ENCODE data around the gene CASP8AP2. TPM values are rescaled to one million over a fixed set of nuclear protein-coding genes. Genes with fewer than 3 reads are reported as not detected.
"Not testable (repeated sequence)": the region's sequence is repeated elsewhere in the genome, so short reads cannot be mapped to it uniquely, and the experiment has no call there.

Gene CASP8AP2
- total and polyA plus RNA-seq, 2 experiments from 2014 or later: 31.3 to 75.5 TPM

DNA sequence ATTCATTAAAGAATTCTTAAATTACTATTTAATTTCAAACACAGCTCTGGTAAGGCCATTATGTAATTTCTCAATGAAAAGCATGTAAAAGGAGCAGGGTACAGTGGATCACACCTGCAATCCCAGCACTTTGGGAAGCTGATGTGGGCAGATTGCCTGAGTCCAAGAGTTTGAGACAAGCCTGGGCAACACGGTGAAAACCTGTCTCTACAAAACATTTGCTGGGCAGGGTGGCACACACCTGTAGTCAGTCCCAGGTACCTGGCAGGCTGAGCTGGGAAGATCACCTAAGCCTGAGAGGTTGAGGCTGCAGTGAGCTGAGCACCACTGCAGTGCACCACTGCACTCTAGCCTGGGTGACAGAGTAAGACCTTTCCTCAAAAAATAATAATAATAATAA, 47.5 kb upstream of the CASP8AP2 start (continued):
- TF ChIP-seq, protein P1, sequence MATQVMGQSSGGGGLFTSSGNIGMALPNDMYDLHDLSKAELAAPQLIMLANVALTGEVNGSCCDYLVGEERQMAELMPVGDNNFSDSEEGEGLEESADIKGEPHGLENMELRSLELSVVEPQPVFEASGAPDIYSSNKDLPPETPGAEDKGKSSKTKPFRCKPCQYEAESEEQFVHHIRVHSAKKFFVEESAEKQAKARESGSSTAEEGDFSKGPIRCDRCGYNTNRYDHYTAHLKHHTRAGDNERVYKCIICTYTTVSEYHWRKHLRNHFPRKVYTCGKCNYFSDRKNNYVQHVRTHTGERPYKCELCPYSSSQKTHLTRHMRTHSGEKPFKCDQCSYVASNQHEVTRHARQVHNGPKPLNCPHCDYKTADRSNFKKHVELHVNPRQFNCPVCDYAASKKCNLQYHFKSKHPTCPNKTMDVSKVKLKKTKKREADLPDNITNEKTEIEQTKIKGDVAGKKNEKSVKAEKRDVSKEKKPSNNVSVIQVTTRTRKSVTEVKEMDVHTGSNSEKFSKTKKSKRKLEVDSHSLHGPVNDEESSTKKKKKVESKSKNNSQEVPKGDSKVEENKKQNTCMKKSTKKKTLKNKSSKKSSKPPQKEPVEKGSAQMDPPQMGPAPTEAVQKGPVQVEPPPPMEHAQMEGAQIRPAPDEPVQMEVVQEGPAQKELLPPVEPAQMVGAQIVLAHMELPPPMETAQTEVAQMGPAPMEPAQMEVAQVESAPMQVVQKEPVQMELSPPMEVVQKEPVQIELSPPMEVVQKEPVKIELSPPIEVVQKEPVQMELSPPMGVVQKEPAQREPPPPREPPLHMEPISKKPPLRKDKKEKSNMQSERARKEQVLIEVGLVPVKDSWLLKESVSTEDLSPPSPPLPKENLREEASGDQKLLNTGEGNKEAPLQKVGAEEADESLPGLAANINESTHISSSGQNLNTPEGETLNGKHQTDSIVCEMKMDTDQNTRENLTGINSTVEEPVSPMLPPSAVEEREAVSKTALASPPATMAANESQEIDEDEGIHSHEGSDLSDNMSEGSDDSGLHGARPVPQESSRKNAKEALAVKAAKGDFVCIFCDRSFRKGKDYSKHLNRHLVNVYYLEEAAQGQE (IDR thresholded peaks at IDR 0.05; ENCODE audit: unreplicated experiment): no peak
- no peak for TF ChIP-seq NANOG (IDR thresholded peaks at IDR 0.05; ENCODE audit: borderline replicate concordance)

DNA sequence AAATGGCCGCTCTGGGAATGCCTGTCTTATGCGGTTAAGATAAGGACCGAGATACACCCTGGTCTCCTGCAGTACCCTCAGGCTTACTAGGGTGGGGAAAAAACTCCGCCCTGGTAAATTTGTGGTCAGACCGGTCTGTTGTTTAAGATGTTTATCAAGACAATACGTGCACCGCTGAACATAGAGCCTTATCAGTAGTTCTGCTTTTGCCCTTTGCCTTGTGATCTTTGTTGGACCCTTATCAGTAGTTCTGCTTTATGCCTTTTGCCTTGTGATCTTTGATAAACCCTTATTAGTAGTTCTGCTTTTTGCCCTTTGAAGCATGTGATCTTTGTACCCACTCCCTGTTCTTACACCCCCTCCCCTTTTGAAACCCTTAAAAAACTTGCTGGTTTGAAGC, 46.4 kb upstream of the CASP8AP2 start:
- not testable (repeated sequence) for H3K4me3 Mint-ChIP-seq; H3K27me3 Mint-ChIP-seq (ENCODE audit: insufficient read depth, low read depth, poor library complexity); ATAC-seq; H2AFZ ChIP-seq; H3K27ac ChIP-seq (ENCODE audit: low read depth); H3K4me1 Mint-ChIP-seq; H3K4me1 ChIP-seq (ENCODE audit: insufficient read depth); H3K9me3 Mint-ChIP-seq; DNase-seq (ENCODE audit: low spot score); H3K4me2 ChIP-seq; H3K27me3 ChIP-seq (ENCODE audit: insufficient read depth); H3K9me2 ChIP-seq (ENCODE audit: insufficient read depth); H3K4me3 ChIP-seq; H3K27ac Mint-ChIP-seq
- Histone ChIP-seq H3F3A (replicated peaks; ENCODE audit: low read depth) (peaks cover 10% of the 10 kb centered on the region; the same call in 1 of the 2 replicates), H3K36me3 (ENCODE audit: insufficient read depth) (peaks cover 91% of the 10 kb centered on the region), H3K79me2 (replicated peaks; ENCODE audit: insufficient read depth) (peaks cover 28% of the 10 kb centered on the region), H4K20me1 (replicated peaks; ENCODE audit: insufficient read depth) (peaks cover 13% of the 10 kb centered on the region; the same call in 1 of the 2 replicates)
- peaks cover 93% of the 10 kb centered on the region for H3K36me3 Mint-ChIP-seq (ENCODE audit: low read depth)

DNA sequence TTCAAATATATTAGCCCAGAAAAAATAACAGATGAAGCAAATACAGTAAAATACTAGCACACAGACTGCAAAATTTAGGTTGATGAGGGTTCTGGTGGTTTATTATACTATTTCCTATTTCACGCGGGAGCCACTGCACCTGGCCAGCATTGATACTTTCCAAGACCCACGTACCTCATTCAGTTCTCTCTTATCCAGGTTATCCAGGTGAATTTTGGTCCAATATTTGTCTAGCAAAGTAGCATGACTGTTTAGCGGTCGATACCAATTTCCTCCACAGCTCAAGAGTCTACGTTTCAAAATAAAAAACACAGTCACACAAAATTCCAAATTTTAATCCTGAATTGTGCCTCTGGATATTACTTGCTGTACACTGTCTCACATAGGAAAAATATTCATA, 44.8 kb upstream of the CASP8AP2 start:
- no peaks in the 10 kb centered on the region for H3K9me2 ChIP-seq (ENCODE audit: insufficient read depth)
- H3K4me1 Mint-ChIP-seq: no peaks in the 10 kb centered on the region
- H3K27me3 ChIP-seq (ENCODE audit: insufficient read depth): no peaks in the 10 kb centered on the region
- peaks cover 30% of the 10 kb centered on the region for H3K79me2 ChIP-seq (replicated peaks; ENCODE audit: insufficient read depth)
- H2AFZ ChIP-seq: no peak overlapping the region
- H3K27me3 Mint-ChIP-seq (ENCODE audit: insufficient read depth, low read depth, poor library complexity): no peaks in the 10 kb centered on the region
- peak overlapping the region; percentile 30; the same call in 1 of the 2 replicates for H3K27ac ChIP-seq (ENCODE audit: low read depth)
- H3K36me3 ChIP-seq (ENCODE audit: insufficient read depth): peaks cover 94% of the 10 kb centered on the region
- H3K4me1 ChIP-seq (ENCODE audit: insufficient read depth): no peaks in the 10 kb centered on the region
- no peak overlapping the region for H3K4me2 ChIP-seq
- no peak overlapping the region for H3K27ac Mint-ChIP-seq
- peaks cover 4% of the 10 kb centered on the region; the same call in 1 of the 3 replicates for H3K9me3 Mint-ChIP-seq
- ATAC-seq: no peak
- H3K4me3 Mint-ChIP-seq: no peak overlapping the region
- peaks cover 11% of the 10 kb centered on the region; the same call in 1 of the 2 replicates for H3F3A ChIP-seq (replicated peaks; ENCODE audit: low read depth)
- H3K4me3 ChIP-seq: no peak overlapping the region
- peaks cover 17% of the 10 kb centered on the region for H4K20me1 ChIP-seq (replicated peaks; ENCODE audit: insufficient read depth)
- peaks cover 94% of the 10 kb centered on the region for H3K36me3 Mint-ChIP-seq (ENCODE audit: low read depth)
- TF ChIP-seq ZNF114 (CRISPR knock-in tag; IDR thresholded peaks at IDR 0.05) (no peak), EZH2 (IDR thresholded peaks at IDR 0.05; ENCODE audit: low read depth, unreplicated experiment) (no peak)
- no peak for DNase-seq (ENCODE audit: low spot score)

DNA sequence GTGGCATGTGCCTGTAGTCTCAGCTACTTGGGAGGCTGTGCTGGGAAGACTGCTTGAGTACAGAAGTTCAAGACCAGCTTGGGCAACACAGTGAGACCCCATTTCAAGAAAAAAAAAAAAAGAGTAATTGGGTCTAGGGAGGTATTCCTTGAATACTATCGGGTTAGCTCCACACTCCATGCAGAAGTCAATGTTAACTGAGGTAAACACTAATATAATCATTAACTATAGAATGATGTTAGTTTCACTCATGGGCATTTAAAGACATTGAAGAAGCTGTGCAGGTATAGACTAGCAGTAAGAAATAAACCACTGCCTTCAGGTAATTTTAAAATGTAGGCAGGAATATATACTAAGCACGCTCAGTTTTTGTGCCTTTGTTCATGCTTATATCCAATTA, 42.7 kb upstream of the CASP8AP2 start:
- Histone ChIP-seq H3K4me2 (no peak overlapping the region), H3K79me2 (replicated peaks; ENCODE audit: insufficient read depth) (peaks cover 48% of the 10 kb centered on the region), H3K27ac (ENCODE audit: low read depth) (no peak overlapping the region), H3K4me3 (no peak overlapping the region), H2AFZ (no peak overlapping the region), H3K9me2 (ENCODE audit: insufficient read depth) (no peaks in the 10 kb centered on the region), H3K36me3 (ENCODE audit: insufficient read depth) (peaks cover 91% of the 10 kb centered on the region), H3F3A (replicated peaks; ENCODE audit: low read depth) (peaks cover 6% of the 10 kb centered on the region; the same call in 1 of the 2 replicates), H3K4me1 (ENCODE audit: insufficient read depth) (no peaks in the 10 kb centered on the region), H3K27me3 (ENCODE audit: insufficient read depth) (no peaks in the 10 kb centered on the region), H4K20me1 (replicated peaks; ENCODE audit: insufficient read depth) (peaks cover 28% of the 10 kb centered on the region)
- Mint-ChIP-seq H3K27me3 (ENCODE audit: insufficient read depth, low read depth, poor library complexity) (peaks cover 1% of the 10 kb centered on the region), H3K27ac (no peak overlapping the region), H3K4me3 (no peak overlapping the region), H3K4me1 (no peaks in the 10 kb centered on the region), H3K36me3 (ENCODE audit: low read depth) (peaks cover 88% of the 10 kb centered on the region), H3K9me3 (peaks cover 4% of the 10 kb centered on the region; the same call in 1 of the 3 replicates)
- DNase-seq (ENCODE audit: low spot score) (no peak), ATAC-seq (no peak)
- TF ChIP-seq EZH2phosphoT487 (IDR thresholded peaks at IDR 0.05; ENCODE audit: unreplicated experiment) (no peak), EZH2 (IDR thresholded peaks at IDR 0.05; ENCODE audit: low read depth, unreplicated experiment) (no peak), CREB1 (CRISPR knock-in tag; IDR thresholded peaks at IDR 0.05; ENCODE audit: low read depth) (no peak), ZNF114 (CRISPR knock-in tag; IDR thresholded peaks at IDR 0.05) (no peak), ZNF331 (CRISPR knock-in tag; IDR thresholded peaks at IDR 0.05; ENCODE audit: low read depth) (no peak)
